HCEC 1CT (cell line): ENCODE data around the gene TRAP1.
"Not testable (repeated sequence)": the region's sequence is repeated elsewhere in the genome, so short reads cannot be mapped to it uniquely, and the experiment has no call there.

Source experiments
- DNase-seq: peaks from one replicate; pipeline ENCODE4 v3.0.0-alpha.2; 2017

TRAP1 gene

GRCh38 chr16:3670711-3671110 is 46.6 kb downstream of the TRAP1 start:
- DNase-seq = no peak

DNA sequence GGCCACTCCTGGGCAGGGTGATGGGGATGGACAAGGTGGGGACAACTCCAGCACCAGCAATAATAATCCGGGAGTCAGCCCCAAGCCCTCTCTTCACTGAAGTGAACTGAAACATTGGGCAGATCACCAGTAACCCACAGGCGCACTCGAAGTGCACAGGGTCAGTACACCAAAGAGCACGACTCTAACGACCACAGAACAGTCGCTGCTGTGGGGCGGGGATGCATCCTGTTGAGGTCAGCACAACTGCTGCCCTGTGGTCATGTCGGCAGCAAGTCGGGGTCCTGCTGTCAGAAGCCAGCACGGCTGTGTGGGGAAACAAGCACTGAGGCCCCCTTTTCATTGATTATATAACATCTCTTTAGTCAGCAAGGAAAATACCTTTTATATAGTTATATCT is 48.2 kb downstream of the TRAP1 start:
- DNase-seq = no peak

GRCh38 chr16:3668626-3669025 is 48.7 kb downstream of the TRAP1 start:
- no peak for DNase-seq

DNA sequence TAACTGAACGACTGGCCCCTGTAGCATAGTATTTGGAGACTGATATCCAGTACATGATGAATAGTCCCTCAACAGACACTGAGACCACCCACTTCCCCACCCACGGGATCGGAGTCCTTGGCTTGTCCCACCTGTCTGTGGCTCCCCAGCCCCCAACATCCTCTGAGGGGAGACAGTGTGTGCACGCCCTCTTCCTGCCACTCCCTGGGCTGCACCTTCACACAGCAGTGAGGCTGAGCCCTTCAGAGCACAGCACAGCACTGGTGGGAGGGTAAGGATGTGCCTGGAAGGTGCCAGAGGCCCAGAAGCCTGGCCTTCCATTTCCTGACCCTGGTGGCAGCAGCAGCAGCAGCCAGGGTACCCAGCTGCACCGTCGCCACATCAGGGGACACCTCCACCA is 51.8 kb downstream of the TRAP1 start:
- no peak for DNase-seq

GRCh38 chr16:3664187-3664896 is 53.0 kb downstream of the TRAP1 start:
- DNase-seq = no peak

GRCh38 chr16:3662601-3663000 is 54.7 kb downstream of the TRAP1 start:
- no peak for DNase-seq

GRCh38 chr16:3661922-3662321 is 55.4 kb downstream of the TRAP1 start:
- DNase-seq = no peak

GRCh38 chr16:3661311-3661710 is 56.0 kb downstream of the TRAP1 start:
- no peak for DNase-seq

DNA sequence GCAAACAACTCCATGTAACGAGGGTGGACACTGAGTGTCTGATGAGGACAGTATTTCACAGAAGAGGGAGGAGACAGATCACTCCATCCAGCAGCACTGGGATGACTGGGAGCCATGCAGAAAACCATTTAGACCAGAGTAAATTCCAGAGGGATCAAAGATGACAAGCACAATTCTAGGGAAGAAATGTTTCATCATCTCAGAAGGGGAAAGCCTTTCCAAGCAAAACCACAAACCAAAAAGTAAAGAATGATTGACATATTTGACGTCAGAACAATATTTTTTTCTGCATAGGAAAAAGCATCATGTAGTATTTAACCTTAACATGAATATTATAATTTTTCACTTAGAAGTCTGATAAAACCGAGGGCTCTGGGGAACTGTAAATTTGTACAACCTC is 58.1 kb downstream of the TRAP1 start:
- peak; percentile 10 for DNase-seq

DNA sequence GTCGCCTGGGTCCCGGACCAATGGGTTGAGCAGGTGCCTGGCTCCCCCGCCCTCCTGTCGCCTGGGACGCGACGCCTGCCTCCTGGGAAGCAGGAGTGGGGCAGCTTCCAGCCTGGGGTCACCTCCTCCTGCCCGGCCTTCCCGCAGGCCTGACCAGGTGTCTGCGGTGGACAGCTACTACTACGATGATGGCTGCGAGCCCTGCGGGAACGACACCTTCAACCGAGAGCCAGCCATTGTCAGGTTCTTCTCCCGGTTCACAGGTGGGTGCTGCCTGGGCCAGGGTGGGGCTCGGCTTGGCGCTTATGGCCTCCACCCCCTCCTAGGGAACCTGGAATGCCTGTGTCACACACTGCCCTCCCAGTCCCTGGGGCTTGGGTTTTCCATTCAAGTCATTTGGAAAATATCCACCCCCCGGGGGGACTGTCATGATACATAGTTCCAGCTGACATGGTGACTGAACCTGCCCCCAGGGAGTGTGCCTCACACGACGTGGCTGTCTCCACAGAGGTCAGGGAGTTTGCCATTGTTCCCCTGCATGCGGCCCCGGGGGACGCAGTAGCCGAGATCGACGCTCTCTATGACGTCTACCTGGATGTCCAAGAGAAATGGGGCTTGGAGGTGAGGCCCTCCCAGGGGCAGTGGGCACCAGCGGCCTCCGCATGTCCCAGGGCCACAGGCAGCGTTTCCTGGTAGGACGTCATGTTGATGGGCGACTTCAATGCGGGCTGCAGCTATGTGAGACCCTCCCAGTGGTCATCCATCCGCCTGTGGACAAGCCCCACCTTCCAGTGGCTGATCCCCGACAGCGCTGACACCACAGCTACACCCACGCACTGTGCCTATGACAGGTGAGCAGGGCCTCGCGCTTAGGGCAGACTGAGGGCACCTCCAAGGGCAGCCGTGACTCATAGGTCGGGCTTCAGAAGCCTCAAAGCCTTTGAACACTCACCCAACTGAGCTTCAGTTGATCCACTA is 60.5 kb downstream of the TRAP1 start:
- peak; percentile 9 for DNase-seq

DNA sequence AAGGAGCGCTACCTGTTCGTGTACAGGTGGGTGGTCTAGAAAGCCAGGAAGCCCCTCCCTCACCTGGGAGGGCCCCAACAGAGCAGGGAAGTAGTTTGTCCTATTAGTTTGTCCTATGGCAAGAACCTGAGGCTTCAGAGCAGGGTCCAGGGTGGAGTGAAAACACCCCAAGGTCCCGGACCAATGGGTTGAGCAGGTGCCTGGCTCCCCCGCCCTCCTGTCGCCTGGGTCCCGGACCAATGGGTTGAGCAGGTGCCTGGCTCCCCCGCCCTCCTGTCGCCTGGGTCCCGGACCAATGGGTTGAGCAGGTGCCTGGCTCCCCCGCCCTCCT is 61.2 kb downstream of the TRAP1 start:
- DNase-seq = not testable (repeated sequence)

DNA sequence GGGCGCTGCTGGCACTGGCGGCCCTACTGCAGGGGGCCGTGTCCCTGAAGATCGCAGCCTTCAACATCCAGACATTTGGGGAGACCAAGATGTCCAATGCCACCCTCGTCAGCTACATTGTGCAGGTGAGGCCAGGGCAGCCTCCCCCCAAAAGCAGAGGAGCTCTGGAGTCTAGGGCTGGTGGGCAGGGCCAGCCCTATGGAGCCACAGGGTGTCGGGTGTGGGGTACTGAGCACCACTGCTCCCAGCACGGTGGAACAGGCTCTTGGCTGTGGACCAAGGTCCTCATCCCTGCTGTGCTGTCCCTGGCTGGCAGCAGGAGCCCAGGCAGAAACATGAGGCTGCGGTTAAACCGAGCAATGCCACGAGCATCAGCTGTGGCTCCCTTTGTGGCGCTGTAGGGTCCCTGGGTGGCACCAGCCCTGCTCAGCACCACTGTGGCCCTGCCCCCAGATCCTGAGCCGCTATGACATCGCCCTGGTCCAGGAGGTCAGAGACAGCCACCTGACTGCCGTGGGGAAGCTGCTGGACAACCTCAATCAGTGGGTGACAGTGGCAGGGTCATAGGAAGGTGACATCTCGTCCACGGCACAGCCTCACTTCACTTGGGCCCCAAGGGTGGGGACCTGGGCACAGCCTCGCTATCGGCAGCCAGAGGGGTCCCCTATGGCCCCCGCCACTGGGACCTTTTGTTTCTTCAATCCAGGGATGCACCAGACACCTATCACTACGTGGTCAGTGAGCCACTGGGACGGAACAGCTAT is 61.7 kb downstream of the TRAP1 start:
- DNase-seq = no peak

GRCh38 chr16:3655030-3655395 is 62.3 kb downstream of the TRAP1 start:
- DNase-seq = no peak

GRCh38 chr16:3654249-3654991 is 62.9 kb downstream of the TRAP1 start, which contains the start of gene DNASE1:
DNASE1 (plus strand) TSS chr16:3654691; CDS start chr16:3655374, 683 bp downstream.
- peak; percentile 55 for DNase-seq

GRCh38 chr16:3652373-3653195 is 64.7 kb downstream of the TRAP1 start:
- no peak for DNase-seq

DNA sequence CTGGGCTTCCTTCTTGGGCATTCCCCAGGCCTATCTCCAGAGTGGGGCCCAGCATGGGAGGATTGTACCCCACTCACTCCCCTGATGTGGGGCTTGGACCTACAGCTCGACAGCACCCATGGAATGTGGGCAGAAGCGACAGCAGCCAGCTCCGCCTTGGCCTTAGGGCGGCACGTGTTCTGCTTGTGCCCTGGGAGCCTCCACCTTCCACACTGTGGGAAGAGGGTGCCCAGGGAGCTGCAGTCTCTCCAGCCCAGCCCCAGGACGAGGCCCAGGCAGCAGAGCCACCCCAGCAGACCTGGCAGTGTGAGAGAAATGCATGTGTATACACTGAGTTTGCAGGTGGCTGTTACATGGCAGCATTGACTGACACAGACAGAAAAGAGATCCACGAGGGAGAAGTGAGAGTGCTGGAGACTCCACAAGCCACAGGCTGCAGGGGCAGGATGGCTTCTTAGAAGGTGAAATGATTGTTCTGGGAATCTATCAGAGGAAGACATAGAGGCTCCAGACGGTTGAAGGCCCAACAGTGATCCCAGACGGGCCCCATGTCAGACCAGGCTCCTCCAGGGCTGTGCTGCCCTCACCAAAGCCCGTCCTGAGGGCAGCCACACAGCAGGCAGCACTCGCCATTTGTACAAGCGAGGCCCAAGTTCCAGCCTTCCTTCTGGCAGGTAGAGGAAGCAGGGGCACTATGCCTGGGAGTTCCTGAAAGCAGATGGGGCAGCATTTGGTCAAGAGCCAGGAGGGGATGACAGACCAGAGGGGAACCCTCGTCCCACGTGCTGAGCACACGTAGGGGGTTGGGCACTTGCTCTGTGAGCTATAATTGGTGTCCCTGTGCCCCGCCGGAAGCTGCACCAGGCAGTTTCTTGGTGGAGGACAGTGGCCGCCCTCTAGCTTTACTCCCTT is 65.6 kb downstream of the TRAP1 start:
- DNase-seq = no peak

GRCh38 chr16:3650631-3651265 is 66.6 kb downstream of the TRAP1 start:
- DNase-seq = no peak

GRCh38 chr16:3646348-3646920 is 70.9 kb downstream of the TRAP1 start:
- DNase-seq = no peak

- no peak for DNase-seq
Measured at GRCh38 chr16:3645504-3646347, 71.6 kb downstream of the TRAP1 start.
